22Rv1 (cell line): Measurements from ENCODE around the gene SFI1.

Experiments
- ZFX ChIP-seq: fragments of 450-650 bp; IDR thresholded peaks from 2 replicates; pipeline ENCODE4 v1.6.1; 2017; ENCODE audit warnings: antibody characterized with exemption, borderline replicate concordance
- TF ChIP-seq, protein P1 (sequence below): fragments of 450-650 bp; IDR thresholded peaks from 2 replicates; pipeline ENCODE4 v1.5.1; 2017; ENCODE audit warnings: mild to moderate bottlenecking

DNA sequence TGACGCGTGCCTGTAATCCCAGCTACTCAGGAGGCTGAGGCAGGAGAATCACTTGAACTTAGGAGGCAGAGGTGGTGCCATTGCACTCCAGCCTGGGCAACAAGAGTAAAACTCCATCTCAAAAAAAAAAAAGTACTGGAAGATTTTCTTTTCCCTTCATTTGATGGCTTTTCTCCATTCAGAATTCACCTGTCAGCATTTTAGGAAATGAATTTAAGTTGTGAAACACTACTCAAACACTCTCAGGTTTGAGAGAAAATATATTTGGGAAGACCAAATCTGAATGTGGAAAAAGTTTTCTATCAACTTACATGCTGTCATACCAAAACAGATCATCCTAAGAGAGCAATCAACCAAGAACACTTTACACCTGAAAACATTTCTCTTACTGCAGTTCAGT, 9.4 kb upstream of the SFI1 start:
- TF ChIP-seq, protein P1, sequence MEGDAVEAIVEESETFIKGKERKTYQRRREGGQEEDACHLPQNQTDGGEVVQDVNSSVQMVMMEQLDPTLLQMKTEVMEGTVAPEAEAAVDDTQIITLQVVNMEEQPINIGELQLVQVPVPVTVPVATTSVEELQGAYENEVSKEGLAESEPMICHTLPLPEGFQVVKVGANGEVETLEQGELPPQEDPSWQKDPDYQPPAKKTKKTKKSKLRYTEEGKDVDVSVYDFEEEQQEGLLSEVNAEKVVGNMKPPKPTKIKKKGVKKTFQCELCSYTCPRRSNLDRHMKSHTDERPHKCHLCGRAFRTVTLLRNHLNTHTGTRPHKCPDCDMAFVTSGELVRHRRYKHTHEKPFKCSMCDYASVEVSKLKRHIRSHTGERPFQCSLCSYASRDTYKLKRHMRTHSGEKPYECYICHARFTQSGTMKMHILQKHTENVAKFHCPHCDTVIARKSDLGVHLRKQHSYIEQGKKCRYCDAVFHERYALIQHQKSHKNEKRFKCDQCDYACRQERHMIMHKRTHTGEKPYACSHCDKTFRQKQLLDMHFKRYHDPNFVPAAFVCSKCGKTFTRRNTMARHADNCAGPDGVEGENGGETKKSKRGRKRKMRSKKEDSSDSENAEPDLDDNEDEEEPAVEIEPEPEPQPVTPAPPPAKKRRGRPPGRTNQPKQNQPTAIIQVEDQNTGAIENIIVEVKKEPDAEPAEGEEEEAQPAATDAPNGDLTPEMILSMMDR: no peak
- no peak for TF ChIP-seq ZFX
